ENCODE data around the gene PLIN3. TPM values are rescaled to one million over a fixed set of nuclear protein-coding genes. Genes with fewer than 3 reads are reported as not detected.

The PLIN3 gene
- total RNA-seq, 4 donors from 2014 or later, result 14.8 to 66.1 (median 30.8) TPM

DNA sequence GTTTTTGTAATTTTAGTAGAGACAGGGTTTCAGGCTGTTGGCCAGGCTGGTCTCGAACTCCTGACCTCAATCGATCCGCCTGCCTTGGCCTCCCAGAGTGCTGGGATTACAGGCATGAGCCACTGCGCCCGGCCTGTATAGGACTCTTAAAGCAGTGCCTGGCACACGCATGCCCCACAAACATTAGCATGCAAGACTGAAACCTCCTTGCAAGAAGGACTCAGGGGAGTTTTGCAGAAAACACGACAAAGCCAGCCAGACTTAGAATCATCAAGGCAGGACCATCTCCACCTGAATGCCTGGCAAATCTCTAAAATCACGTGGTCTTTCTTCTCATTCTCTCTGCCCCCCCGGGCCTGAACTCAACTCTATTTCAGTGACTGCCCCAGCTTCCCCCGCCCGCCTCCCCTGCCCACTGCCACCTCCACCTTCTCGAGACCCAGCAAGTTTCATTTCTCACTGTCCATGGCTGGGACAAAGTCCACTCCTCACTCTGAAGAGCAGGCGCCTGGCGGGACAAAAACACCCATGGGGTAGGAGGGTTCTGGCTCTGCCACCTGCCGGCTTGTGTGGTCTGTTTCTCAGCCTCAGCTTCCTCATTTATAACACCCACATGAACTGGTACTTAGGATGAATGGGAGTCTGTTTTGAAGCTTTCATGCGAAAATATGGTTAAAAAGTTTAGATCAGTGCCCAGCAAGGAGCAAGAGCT, 38.3 kb downstream of the PLIN3 start:
- TF ChIP-seq, protein P1, sequence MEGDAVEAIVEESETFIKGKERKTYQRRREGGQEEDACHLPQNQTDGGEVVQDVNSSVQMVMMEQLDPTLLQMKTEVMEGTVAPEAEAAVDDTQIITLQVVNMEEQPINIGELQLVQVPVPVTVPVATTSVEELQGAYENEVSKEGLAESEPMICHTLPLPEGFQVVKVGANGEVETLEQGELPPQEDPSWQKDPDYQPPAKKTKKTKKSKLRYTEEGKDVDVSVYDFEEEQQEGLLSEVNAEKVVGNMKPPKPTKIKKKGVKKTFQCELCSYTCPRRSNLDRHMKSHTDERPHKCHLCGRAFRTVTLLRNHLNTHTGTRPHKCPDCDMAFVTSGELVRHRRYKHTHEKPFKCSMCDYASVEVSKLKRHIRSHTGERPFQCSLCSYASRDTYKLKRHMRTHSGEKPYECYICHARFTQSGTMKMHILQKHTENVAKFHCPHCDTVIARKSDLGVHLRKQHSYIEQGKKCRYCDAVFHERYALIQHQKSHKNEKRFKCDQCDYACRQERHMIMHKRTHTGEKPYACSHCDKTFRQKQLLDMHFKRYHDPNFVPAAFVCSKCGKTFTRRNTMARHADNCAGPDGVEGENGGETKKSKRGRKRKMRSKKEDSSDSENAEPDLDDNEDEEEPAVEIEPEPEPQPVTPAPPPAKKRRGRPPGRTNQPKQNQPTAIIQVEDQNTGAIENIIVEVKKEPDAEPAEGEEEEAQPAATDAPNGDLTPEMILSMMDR (IDR thresholded peaks at IDR 0.05; ENCODE audit: low read depth), result no peak

DNA sequence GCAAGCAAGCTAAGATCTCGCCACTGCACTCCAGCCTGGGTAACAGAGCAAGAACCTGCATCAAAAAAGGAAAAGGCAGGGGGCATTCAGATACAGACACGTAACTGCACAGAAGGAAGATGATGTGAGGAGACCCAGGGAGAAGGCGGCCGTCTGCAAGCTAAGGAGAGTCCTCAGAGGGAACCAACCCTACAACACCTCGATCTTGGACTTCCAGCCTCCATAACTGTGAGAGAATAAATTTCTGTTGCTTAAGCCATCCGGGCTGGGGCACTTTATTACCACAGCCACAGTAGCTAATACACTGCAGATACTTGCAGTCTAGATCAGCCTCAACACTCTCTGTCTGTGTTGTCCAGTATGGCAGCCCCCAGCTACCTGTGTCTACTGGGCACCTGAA, 43.9 kb downstream of the PLIN3 start:
- TF ChIP-seq, protein P1 (IDR thresholded peaks at IDR 0.05; ENCODE audit: low read depth), result no peak

DNA sequence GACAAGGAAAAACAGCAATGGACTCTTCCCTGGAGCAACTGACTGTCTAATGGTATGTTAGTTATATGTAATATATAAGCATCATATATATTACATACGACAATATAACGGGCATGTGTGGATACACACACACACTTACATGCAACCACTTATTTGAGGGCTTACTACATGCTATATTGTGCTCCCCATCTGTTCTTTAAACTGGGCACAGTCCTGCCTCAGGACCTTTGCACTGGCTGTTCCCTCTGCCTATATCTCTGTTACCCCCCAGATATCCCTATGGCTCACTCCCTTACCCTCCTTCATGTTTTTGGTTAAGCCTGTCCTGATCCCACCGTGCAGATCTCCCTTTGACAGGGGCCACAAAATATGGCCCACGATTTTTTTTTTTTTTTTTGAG, 46.2 kb downstream of the PLIN3 start:
- TF ChIP-seq, protein P1 (IDR thresholded peaks at IDR 0.05; ENCODE audit: low read depth), result no peak

DNA sequence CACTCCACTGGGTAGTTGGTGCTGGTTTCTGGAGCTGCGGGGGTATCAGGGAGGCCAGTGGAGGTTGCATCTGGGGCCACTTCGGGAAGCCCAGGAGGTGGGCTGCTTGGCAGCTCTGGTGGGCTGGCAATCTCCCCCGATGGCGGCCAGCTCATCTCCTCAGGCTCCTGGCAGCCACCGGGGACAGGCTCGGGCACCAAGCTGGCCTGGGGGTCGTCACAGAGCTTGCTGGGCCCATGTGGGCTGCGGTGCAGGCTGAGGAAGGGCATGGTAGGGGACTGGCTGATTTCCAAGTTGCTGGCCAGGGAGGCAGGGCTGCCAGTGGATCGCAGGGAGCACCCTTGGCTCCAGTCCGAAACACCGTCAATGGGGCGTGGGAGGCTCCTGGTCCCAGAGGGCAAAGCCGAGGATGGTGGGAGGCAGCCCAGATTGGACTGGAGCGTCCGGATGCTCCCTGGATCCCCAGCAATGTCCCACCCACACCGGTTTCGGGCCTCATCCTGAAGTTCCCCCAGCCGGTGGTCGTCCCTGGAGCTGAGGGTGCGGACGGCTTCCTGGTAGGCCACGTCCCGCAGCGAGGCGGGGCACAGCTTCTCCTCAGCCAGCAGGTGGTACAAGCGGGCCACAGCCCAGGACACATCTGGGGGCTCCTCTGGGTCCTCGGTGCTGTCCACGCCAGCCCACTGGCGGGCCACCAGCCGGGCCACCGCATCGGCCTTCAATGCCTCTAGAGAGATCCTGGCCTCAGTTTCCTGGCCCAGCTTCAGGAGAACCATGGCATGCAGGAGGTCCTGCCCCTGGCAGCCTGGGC, 49.8 kb downstream of the PLIN3 start:
- TF ChIP-seq, protein P1 (IDR thresholded peaks at IDR 0.05; ENCODE audit: low read depth), result no peak

DNA sequence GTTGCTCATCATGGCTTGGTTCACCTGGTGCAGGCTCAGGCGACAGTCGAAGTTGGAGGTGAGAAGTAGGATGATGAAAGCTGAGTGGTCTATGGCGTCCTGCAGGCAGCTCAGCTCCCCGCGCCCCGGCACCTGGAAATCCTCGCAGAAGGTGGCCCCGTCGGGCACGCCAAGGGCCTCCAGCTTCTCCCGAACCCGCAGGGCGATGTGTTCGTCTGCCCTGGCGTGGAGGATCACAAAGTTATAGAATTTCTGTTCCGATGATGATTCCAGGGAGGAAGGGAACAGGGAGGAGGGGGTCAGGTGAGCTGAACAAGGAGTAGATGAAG, 50.6 kb downstream of the PLIN3 start:
- TF ChIP-seq, protein P1 (IDR thresholded peaks at IDR 0.05; ENCODE audit: low read depth), result no peak

DNA sequence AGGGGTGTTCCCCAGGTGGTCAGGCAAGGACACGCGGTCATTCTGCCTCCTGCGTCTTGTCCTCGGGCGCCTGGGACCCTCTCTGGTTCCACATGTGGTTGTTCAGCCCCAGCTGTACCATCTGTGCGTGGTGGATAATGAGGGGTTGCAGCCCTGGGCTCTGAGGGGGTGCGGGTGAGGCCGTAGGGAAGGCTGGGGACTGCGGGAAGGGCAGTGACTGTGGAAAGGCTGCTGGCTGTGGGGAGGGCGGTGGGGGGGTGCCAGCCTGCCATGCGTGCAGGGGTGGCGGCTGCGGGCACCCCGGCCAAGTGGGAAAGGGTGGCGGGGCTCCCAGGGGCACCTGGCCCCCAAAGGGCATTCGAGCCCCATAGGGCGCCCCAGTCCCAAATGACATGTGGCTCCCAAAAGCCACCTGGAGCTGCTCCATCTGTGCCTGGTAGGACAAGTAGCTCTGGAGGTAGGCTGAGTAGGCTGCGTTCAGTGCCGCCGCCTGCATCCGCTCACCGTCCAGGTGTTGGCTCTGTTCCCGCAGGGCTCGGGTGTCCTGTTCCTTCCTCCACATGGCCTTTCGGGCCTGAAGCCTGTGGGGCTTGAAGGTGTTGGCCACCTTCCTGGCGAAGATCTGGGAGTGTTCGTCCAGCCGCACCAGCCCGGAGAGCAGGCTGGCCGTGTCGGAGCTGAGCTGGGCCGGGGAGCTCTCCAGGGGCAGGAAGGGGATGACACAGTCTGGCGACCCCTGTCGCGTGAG, 51.1 kb downstream of the PLIN3 start:
- TF ChIP-seq, protein P1 (IDR thresholded peaks at IDR 0.05; ENCODE audit: low read depth), result no peak
